Fibroblast of peridontal ligament (primary cell): ENCODE measurements around the gene MTPN.

ENCODE experiments used
- DNase-seq: peaks from one replicate; pipeline ENCODE4 v3.0.0-alpha.2; 2010; ENCODE audit errors: extremely low read depth

MTPN gene

GRCh38 chr7:135977007-135977741 is at the start of gene MTPN:
Gene MTPN, minus strand, starts transcription at chr7:135977359. Its CDS starts 259 bp downstream, at chr7:135977100.
- DNase-seq = peak; percentile 95

GRCh38 chr7:136026209-136026608 is 49.0 kb upstream of the MTPN start:
- DNase-seq = no peak

GRCh38 chr7:136023134-136023869 is 46.1 kb upstream of the MTPN start:
- DNase-seq = no peak

- no peak for DNase-seq
Observed at GRCh38 chr7:136020556-136020955, 43.4 kb upstream of the MTPN start.

- peak; percentile 50 for DNase-seq
Observed at GRCh38 chr7:136018104-136018503, 40.9 kb upstream of the MTPN start.

GRCh38 chr7:136016649-136017395 is 39.7 kb upstream of the MTPN start:
- DNase-seq = no peak

GRCh38 chr7:136015638-136016037 is 38.5 kb upstream of the MTPN start:
- DNase-seq = no peak

GRCh38 chr7:136014659-136015058 is 37.5 kb upstream of the MTPN start:
- DNase-seq = no peak

- DNase-seq = no peak
Observed at GRCh38 chr7:136012238-136012637, 35.1 kb upstream of the MTPN start.

- DNase-seq = peak; percentile 77
Observed at GRCh38 chr7:136009488-136010079, 32.4 kb upstream of the MTPN start.

- no peak for DNase-seq
Observed at GRCh38 chr7:136006208-136006607, 29.0 kb upstream of the MTPN start.

- no peak for DNase-seq
Observed at GRCh38 chr7:136004083-136004482, 26.9 kb upstream of the MTPN start.

- no peak for DNase-seq
Observed at GRCh38 chr7:136002802-136003201, 25.6 kb upstream of the MTPN start.

GRCh38 chr7:136000288-136000913 is 23.2 kb upstream of the MTPN start:
- no peak for DNase-seq

GRCh38 chr7:135998081-135998480 is 20.9 kb upstream of the MTPN start:
- DNase-seq = peak; percentile 75

- DNase-seq = no peak
Observed at GRCh38 chr7:135995748-135996147, 18.6 kb upstream of the MTPN start.

GRCh38 chr7:135994466-135995205 is 17.5 kb upstream of the MTPN start:
- DNase-seq = no peak

GRCh38 chr7:135993950-135994349 is 16.8 kb upstream of the MTPN start:
- no peak for DNase-seq

- no peak for DNase-seq
Observed at GRCh38 chr7:135991906-135992305, 14.7 kb upstream of the MTPN start.

GRCh38 chr7:135991322-135991721 is 14.2 kb upstream of the MTPN start:
- DNase-seq = no peak

GRCh38 chr7:135990258-135990657 is 13.1 kb upstream of the MTPN start:
- DNase-seq = no peak
